Kidney capillary endothelial cell (primary cell): Measurements from ENCODE around the gene ZFHX2.
A peak's percentile ranks its signal among the peaks of the same experiment; 100 is the strongest.

Source experiments
- DNase-seq: peaks from one replicate; pipeline ENCODE4 v3.0.0-alpha.2; 2018; ENCODE audit warnings: low spot score

Gene ZFHX2

GRCh38 chr14:23518709-23519108 lies 32.9 kb downstream of the ZFHX2 start:
- DNase-seq, result no peak

DNA sequence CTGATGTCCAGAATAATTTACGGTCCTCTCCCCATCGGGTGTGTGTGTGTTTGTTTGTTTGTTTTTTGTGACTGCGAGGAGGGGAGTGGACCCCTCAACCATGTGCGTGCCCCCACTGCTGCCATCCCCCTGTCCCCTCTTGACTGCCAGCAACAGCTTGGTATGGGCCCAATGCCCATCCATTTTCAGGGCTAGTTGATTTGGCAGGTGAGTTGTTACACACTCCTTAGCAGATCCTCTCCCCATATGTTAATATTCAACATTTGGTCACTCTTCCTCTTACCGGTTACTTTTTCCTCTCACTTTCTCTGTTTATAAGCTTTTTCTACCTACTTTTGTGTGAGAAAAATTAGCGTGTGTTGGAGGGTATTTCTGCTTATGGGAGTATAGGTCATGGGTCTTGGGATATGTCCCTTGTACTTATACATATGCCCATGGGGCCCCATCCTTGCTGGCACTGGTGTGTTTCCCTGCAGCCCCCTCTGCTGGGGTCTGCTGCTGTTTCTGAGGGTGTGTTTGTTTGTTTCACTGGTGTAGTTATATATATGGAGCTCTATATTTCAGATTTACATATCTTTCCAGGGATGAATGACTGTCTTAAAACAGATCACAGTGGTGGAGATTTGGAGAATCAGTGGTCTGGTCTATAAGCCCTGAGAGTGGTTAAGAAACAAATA lies 33.8 kb downstream of the ZFHX2 start:
- no peak for DNase-seq

- no peak for DNase-seq
These were observed 37.0 kb downstream of the ZFHX2 start for GRCh38 chr14:23514644-23514957.

DNA sequence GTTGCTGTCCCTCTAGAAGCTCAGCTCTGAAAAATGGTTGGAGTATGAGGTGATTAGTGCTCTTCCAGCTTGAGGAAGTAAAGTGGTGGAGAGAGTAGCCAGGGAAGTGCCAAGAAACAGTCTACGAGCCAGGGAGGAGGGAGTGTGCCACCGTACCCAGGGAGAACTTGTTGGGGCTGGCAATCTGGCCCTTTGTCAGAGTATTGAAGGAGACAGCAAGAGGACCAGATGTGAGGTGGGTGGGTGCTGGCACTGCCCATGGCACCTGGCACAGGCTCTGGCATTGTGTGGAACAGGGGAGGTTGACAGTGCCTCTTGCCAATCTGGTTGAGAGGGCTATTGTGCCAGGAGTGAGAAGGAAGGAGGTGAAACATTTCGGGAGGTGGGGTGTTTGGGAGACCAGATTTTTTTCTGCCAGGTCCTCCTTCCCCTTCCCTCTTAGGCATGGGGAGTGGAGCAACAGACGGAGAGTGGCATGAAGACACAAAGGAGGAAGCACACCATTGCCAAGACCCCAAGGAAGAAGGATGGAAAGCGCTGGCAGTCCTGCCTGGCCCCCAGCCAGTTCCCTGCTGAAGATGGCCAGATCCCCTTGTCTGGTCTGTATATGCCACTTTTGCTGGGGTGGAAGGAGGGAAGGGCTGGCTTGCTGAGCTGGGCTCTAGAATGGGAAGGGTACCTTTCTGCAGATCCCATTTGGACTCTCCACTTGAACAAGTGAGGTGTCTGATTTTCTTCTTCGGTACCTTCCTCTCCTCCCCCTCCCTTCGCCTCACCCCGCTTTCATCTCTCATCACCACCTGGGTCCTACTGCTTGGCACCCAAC lies 37.5 kb downstream of the ZFHX2 start:
- DNase-seq, result no peak

DNA sequence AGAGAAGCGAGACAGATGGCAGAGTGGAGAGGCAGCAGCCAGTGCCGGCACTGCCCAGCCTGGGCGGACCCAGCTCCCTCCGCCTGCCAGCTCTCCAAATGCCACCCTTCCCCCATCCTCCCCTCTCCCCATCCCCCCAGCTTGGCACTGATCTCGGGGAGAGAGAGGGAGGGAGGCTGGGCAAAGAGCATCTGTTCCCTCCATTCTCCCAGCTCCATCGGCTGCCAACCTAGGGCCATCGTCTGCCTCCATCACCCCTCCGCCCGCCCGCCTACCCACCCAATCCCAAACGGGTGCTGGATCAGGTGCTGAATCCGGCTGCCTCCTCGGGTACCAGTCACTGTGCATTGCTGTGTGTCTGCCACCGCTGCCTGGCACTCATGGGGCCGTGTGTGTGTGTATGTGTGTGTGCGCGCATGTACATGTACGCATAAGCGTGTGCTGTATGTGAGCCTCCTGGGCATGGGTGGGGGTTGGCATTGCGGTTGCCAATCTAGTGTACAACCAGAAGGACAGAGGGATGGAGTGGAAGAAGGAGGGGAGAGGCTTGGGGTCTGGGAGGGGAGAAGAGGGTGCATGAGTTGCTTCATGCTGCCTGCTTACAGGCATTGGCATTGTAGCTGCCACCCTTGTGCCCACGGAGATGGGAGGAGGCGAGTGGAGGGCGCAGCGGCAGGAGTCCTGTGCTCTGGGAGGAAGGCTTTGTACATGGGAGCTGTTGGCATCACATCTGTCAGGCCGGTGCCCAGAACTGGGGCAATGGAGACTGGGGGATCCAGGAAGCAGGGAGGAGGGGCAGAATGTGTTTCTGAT lies 38.4 kb downstream of the ZFHX2 start:
- DNase-seq, result no peak

- no peak for DNase-seq
These were observed 39.4 kb downstream of the ZFHX2 start for GRCh38 chr14:23512156-23512555.

- DNase-seq, result no peak
These were observed 57.3 kb downstream of the ZFHX2 start for GRCh38 chr14:23494223-23494622.

DNA sequence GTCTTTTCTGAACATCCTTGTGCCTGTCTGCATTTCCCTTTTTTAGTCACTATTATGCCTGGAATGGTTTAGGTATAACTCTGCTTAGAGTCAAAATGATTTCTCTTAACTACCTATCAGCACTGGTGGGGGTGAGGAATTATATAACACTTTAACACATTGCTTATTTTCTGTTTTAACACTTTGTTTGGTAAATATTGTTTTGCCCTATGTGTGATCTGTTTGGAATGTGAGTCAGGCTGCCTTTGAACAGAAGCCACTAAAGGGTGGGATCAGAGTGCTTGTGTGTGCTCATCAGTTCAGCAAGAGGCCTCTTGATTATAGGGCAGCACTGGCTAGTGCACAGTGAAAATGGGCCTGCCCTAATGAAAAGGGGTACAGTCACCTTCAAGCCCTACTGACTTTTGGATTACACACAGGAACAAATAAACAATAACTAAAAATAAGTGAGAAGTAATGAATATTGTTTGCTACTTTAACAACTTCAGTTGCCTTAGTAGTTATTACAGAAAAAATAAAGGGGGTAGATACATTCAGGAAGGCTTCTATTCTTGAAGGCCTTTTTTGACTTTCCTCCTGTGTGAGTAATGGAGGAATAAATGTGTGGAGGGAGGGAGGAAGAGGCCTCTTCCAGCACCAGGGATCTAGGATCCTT lies 58.8 kb downstream of the ZFHX2 start:
- no peak for DNase-seq

- DNase-seq, result no peak
These were observed 64.3 kb downstream of the ZFHX2 start for GRCh38 chr14:23487216-23487615.

GRCh38 chr14:23486036-23486435 lies 65.5 kb downstream of the ZFHX2 start:
- DNase-seq, result no peak

GRCh38 chr14:23485326-23485725 lies 66.2 kb downstream of the ZFHX2 start:
- no peak for DNase-seq

DNA sequence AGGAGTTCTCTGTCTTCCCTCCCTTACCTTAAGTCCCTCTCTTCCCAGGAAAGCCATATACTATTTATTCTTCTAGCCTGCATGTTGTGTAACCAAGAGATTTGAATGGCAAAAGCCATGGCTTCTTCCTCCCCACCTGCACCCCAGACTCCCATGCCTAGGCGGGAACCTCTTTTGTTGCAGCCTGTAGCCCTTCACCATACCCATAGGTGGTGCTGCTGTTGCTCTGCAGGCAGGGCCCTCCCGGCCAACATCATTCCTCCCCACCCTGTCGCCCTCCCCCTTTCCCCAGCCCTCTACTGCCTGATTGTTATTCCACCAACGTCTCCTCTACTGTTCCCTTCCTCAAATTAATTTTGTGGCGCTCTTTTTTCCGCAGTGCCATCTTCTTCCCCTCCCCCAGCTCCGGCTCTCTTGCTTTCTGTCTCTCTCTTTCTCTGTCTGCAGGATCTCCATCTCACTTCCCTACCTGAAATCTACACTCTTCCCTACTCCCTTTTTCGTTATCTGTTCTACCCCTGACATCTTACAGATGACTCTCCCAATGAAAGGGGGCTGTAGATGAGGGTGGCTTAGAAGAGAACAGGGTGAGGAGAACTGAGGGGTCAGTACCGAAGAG lies 68.2 kb downstream of the ZFHX2 start:
- no peak for DNase-seq

DNA sequence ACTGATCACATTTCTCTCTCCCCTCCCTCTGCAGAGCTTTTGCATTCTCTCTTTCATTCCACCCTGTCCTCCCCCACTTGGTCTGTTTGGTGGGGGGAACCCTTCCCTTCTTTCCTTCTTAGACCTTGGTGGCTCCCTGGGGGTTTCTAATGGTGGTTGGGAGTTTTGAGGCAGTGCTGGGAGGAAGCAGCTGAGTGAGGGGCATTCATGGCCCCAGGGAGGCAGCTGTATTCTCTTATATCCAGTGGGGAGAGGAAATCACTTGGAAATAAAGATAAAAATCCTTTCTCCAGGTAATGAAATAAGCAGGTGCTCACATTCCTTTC lies 68.8 kb downstream of the ZFHX2 start:
- no peak for DNase-seq

GRCh38 chr14:23481979-23482822 lies 69.4 kb downstream of the ZFHX2 start:
- no peak for DNase-seq

DNA sequence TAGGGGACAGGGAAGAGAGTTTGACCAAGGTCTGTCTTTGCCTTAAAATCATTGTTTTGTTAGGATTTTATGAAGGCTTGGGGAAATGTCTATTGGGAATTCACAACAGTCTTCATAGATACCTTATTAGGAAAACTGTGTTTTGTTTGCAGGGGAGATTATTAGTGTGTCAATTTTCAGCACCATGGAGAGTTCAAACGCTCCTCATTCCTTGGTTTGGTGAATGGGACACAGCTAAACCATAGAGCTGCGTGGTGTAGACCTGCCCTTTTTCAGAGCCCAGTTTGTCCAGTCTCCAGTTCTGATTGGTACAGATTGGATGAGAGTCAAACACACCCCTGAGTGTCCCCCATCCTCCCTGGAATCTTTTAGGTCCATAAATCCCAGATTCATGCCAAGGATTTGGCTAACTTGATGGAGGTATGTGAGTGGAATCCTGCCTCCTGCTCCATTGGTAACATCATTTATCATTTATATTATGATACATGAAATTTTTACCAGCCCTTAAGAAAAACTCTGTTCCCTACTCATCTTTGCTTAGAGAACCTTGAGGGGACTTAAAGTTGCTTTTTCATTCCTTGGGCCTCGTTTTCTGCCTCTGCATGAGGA lies 70.1 kb downstream of the ZFHX2 start:
- peak; percentile 5 for DNase-seq

DNA sequence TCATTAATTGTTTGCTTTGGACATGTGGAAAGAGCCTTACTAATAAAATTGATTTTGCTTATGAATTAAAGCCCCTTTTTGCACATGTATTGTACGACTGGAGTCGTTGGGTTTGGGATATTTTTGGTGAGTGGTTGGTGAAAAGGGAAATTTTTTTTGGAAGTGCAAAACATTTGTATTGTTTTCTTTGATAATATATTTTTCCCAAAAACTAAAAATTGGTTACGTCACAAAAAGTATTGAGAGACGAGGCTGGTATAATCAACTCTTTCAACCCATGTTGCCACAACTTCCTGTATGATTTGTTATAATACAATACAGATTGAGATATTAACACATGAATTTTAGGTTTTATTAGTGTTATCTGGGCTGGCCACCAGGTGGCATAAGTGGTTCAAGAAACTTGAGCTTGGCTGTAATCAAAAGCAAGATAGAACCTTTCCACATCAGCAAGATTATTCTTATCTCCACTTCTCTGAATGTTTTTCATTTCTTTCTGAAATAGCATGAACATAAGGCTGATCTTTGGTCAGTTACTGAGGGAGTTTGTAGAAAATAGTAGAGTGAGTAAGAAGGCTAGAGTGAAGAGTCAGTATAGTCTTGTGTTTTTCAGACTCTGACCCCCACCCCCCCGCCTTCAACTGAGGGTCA lies 73.3 kb downstream of the ZFHX2 start:
- peak; percentile 53 for DNase-seq

DNA sequence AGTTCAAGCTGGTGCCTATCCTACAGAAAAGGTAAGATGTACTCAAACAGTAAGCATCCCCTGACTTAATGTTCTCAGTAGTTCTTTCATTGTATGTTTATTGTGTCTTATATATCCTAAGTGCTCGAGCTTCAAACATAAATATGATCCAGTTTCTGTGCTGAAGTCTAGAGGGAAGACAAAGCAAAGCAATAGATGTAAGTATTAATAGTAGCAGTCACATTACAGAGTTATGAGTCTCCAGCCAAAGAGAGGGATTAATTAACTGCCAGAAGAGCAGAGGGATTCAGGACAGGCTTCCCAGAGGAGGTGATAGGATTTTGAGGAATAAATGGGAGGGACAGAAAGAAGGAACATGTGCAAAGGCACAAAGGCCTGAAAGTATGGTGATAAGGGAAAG lies 80.6 kb downstream of the ZFHX2 start:
- DNase-seq, result no peak
